H1 (cell line): ENCODE measurements around the gene COL4A1. TPM values are rescaled to one million over a fixed set of nuclear protein-coding genes. Genes with fewer than 3 reads are reported as not detected.

Experiments used
- CTCF ChIA-PET: fragments of 300-600 bp; sonication (Branson Sonifier 250); formaldehyde crosslinking; loops from one replicate; lab custom pipeline; 2021; ENCODE audit not compliant: partially characterized antibody; lab: Charles Lee
- POLR2A ChIA-PET: fragments of 300-600 bp; sonication (Branson Sonifier 250); formaldehyde crosslinking; loops from one replicate; lab custom pipeline; 2021; ENCODE audit warnings: inconsistent platforms; ENCODE audit not compliant: partially characterized antibody; lab: Charles Lee
- DNase-seq, 2 experiments: peaks; one replicate each; pipeline versions ENCODE4 v3.0.0 to v3.0.0-alpha.2; 2010 to 2022; ENCODE audit warnings: low spot score in 2 of 2, low read depth in 1 of 2, mixed read lengths in 1 of 2
- FAIRE-seq: peaks from 2 replicates; lab custom pipeline; 2011; peaks lifted over from hg19 to GRCh38; lab: Jason Lieb, UNC
- H2AFZ ChIP-seq: 2 replicates; pipeline ENCODE4 v1.8.1; 2012; ENCODE audit warnings: low read length, inconsistent platforms
- H2AK5ac ChIP-seq: 2 replicates; pipeline ENCODE4 v1.6.1; 2013; ENCODE audit warnings: low read depth, low read length
- H2BK120ac ChIP-seq: replicated peaks from 2 replicates; pipeline ENCODE3; 2013; ENCODE audit warnings: low read depth, low read length, inconsistent platforms
- H2BK12ac ChIP-seq: 2 replicates; pipeline ENCODE4 v1.6.1; 2013; ENCODE audit warnings: low read depth, low read length
- H2BK15ac ChIP-seq: 2 replicates; pipeline ENCODE4 v1.6.1; 2013; ENCODE audit warnings: low read length
- H2BK20ac ChIP-seq: 2 replicates; pipeline ENCODE4 v1.6.1; 2013; ENCODE audit warnings: low read length
- H2BK5ac ChIP-seq: 2 replicates; pipeline ENCODE4 v1.6.1; 2013; ENCODE audit warnings: low read depth, low read length
- H3K14ac ChIP-seq: 2 replicates; pipeline ENCODE4 v1.6.1; 2013; ENCODE audit warnings: inconsistent platforms; ENCODE audit not compliant: insufficient read length
- H3K18ac ChIP-seq: 2 replicates; pipeline ENCODE4 v1.6.1; 2013; ENCODE audit warnings: low read length; ENCODE audit errors: extremely low read depth
- H3K23ac ChIP-seq: 2 replicates; pipeline ENCODE4 v1.6.1; 2013; ENCODE audit warnings: inconsistent platforms; ENCODE audit not compliant: insufficient read length
- H3K23me2 ChIP-seq: 2 replicates; pipeline ENCODE4 v1.6.1; 2013; ENCODE audit warnings: low read depth, low read length
- H3K27ac ChIP-seq: 2 replicates; pipeline ENCODE4 v1.6.1; 2011; ENCODE audit warnings: low read depth, low read length, inconsistent platforms
- H3K27me3 ChIP-seq, 4 experiments: replicated peaks in 1 of 4; 1 replicate in 1 of 4; 2 replicates in 3 of 4; pipeline versions ENCODE4 v1.6.1 to v1.8.1; 2011 to 2013; ENCODE audit warnings: low read length in 3 of 4, mild to moderate bottlenecking in 3 of 4, inconsistent platforms in 2 of 4, mixed read lengths in 2 of 4, moderate library complexity in 1 of 4; ENCODE audit not compliant: control insufficient read depth in 3 of 4, insufficient read depth in 3 of 4; ENCODE audit errors: extremely low read depth in 1 of 4
- H3K36me3 ChIP-seq, 4 experiments: 2 replicates each; pipeline versions ENCODE4 v1.6.1 to v1.8.1; 2011 to 2013; ENCODE audit warnings: mild to moderate bottlenecking in 4 of 4, low read length in 3 of 4, moderate library complexity in 2 of 4, control low read depth in 1 of 4, inconsistent platforms in 1 of 4; ENCODE audit not compliant: insufficient read depth in 4 of 4, control insufficient read depth in 2 of 4
- H3K4ac ChIP-seq: replicated peaks from 2 replicates; pipeline ENCODE3; 2013; ENCODE audit warnings: low read length, low read depth, mixed read lengths, inconsistent platforms; ENCODE audit not compliant: insufficient read length
- H3K4me1 ChIP-seq, 4 experiments: replicated peaks in 1 of 4; 1 replicate in 1 of 4; 2 replicates in 3 of 4; pipeline versions ENCODE4 v1.6.1 to v1.8.1; 2011 to 2013; ENCODE audit warnings: low read length in 3 of 4, inconsistent platforms in 2 of 4, mixed read lengths in 1 of 4; ENCODE audit not compliant: insufficient read depth in 4 of 4, control insufficient read depth in 3 of 4
- H3K4me2 ChIP-seq, 2 experiments: 2 replicates each; pipeline versions ENCODE4 v1.6.1 to v1.8.1; 2011 to 2013; ENCODE audit warnings: low read depth in 2 of 2, low read length in 2 of 2, control low read depth in 1 of 2, inconsistent platforms in 1 of 2, mild to moderate bottlenecking in 1 of 2; ENCODE audit not compliant: insufficient read depth in 1 of 2
- H3K4me3 ChIP-seq, 4 experiments: fragments of 200-600, 300-600 bp in 1 of 4; sonication (generic), shearing (Covaris generic), sonication (Bioruptor Twin) in 1 of 4; 2 replicates each; pipeline versions ENCODE4 v1.5.1 to v1.8.1; 2011 to 2016; ENCODE audit warnings: low read length in 4 of 4, low read depth in 3 of 4, control low read depth in 2 of 4, inconsistent platforms in 2 of 4, mild to moderate bottlenecking in 2 of 4, mixed read lengths in 1 of 4, moderate library complexity in 1 of 4; ENCODE audit not compliant: insufficient read depth in 2 of 4; ENCODE audit errors: extremely low read depth in 1 of 4
- H3K56ac ChIP-seq: replicated peaks from 2 replicates; pipeline ENCODE3; 2013; ENCODE audit warnings: low read depth, mild to moderate bottlenecking, mixed read lengths, low read length, inconsistent platforms; ENCODE audit not compliant: insufficient read length
- H3K79me1 ChIP-seq: 2 replicates; pipeline ENCODE4 v1.6.1; 2013; ENCODE audit warnings: low read depth, low read length, control low read depth
- H3K79me2 ChIP-seq, 2 experiments: 2 replicates each; pipeline versions ENCODE4 v1.6.1 to v1.8.1; 2012 to 2013; ENCODE audit warnings: low read length in 2 of 2, mild to moderate bottlenecking in 2 of 2, inconsistent platforms in 1 of 2; ENCODE audit not compliant: insufficient read depth in 2 of 2, control insufficient read depth in 1 of 2
- H3K9ac ChIP-seq, 4 experiments: replicated peaks in 1 of 4; 1 replicate in 1 of 4; 2 replicates in 3 of 4; pipeline versions ENCODE4 v1.6.1 to v1.8.1; 2011 to 2013; ENCODE audit warnings: low read depth in 3 of 4, low read length in 3 of 4, control low read depth in 2 of 4, mild to moderate bottlenecking in 2 of 4, moderate library complexity in 2 of 4, inconsistent platforms in 1 of 4; ENCODE audit errors: extremely low read depth in 1 of 4
- H3K9me3 ChIP-seq, 2 experiments: 2 replicates each; pipeline versions ENCODE4 v1.6.1 to v1.8.1; 2012 to 2013; ENCODE audit warnings: mild to moderate bottlenecking in 2 of 2, moderate library complexity in 2 of 2, control low read depth in 1 of 2, inconsistent platforms in 1 of 2, low read depth in 1 of 2, low read length in 1 of 2, mixed read lengths in 1 of 2; ENCODE audit not compliant: insufficient read depth in 2 of 2
- H4K20me1 ChIP-seq, 2 experiments: replicated peaks in 1 of 2; 2 replicates each; pipeline versions ENCODE3 to v1.8.1; 2011 to 2013; ENCODE audit warnings: inconsistent platforms in 2 of 2, low read length in 2 of 2, mild to moderate bottlenecking in 1 of 2; ENCODE audit not compliant: insufficient read depth in 2 of 2, control insufficient read depth in 1 of 2
- H4K5ac ChIP-seq: 2 replicates; pipeline ENCODE4 v1.6.1; 2013; ENCODE audit warnings: low read length, low read depth, mixed read lengths, inconsistent platforms; ENCODE audit not compliant: insufficient read length
- H4K8ac ChIP-seq: 2 replicates; pipeline ENCODE4 v1.8.0; 2013; ENCODE audit warnings: mild to moderate bottlenecking, moderate library complexity, low read length, inconsistent platforms; ENCODE audit not compliant: insufficient read depth; ENCODE audit errors: extremely low read depth
- H4K91ac ChIP-seq: replicated peaks from 2 replicates; pipeline ENCODE3; 2013; ENCODE audit warnings: low read length, mixed read lengths, inconsistent platforms; ENCODE audit not compliant: insufficient read length
- ATF2 ChIP-seq: IDR thresholded peaks from 2 replicates; pipeline ENCODE4 v1.6.1; 2012; ENCODE audit warnings: low read length, inconsistent platforms
- BCL11A ChIP-seq, 2 experiments: IDR thresholded peaks; one replicate each; pipeline ENCODE4 v1.6.1; 2011; ENCODE audit warnings: low read depth in 2 of 2, low read length in 2 of 2, mild to moderate bottlenecking in 2 of 2
- CBX5 ChIP-seq: fragments of 300-800, 300-1000 bp; sonication (generic); IDR thresholded peaks from 2 replicates; pipeline ENCODE4 v1.7.1; 2016; ENCODE audit warnings: antibody characterized with exemption, low read length, low read depth
- CBX8 ChIP-seq: fragments of 300-800, 300-1000 bp; sonication (generic); IDR thresholded peaks from 2 replicates; pipeline ENCODE4 v1.7.1; 2016; ENCODE audit warnings: low read depth, low read length, borderline replicate concordance
- CEBPB ChIP-seq: IDR thresholded peaks from 2 replicates; pipeline ENCODE4 v1.6.1; 2012; ENCODE audit warnings: low read depth, low read length
- CHD1 ChIP-seq: IDR thresholded peaks from 2 replicates; pipeline ENCODE4 v1.6.1; 2012; ENCODE audit warnings: low read depth, low read length, improper control_type of control experiment
- CTBP2 ChIP-seq: IDR thresholded peaks from 2 replicates; pipeline ENCODE4 v1.7.0; 2011; ENCODE audit warnings: borderline replicate concordance, mild to moderate bottlenecking, moderate library complexity, mixed read lengths, low read length; ENCODE audit not compliant: insufficient read depth, insufficient read length
- HDAC6 ChIP-seq: IDR thresholded peaks from one replicate; pipeline ENCODE4 v1.7.1; 2012; ENCODE audit warnings: low read depth, mild to moderate bottlenecking, inconsistent platforms, low read length, moderate library complexity
- KDM5A ChIP-seq: fragments of 200-600 bp; IDR thresholded peaks from 2 replicates; pipeline ENCODE4 v1.7.1; 2012; ENCODE audit warnings: mild to moderate bottlenecking, low read length, inconsistent platforms, mixed read lengths
- RAD21 ChIP-seq, 2 experiments: IDR thresholded peaks in 1 of 2; conservative IDR thresholded peaks in 1 of 2; 2 replicates each; pipeline ENCODE4 v1.6.1; 2011; ENCODE audit warnings: low read depth in 2 of 2, low read length in 2 of 2, improper control_type of control experiment in 1 of 2, inconsistent platforms in 1 of 2, mild to moderate bottlenecking in 1 of 2, moderate library complexity in 1 of 2
- SP1 ChIP-seq: IDR thresholded peaks from 2 replicates; pipeline ENCODE4 v1.6.1; 2011; ENCODE audit warnings: low read depth, low read length
- SUZ12 ChIP-seq: fragments of 200-600 bp; sonication (generic); IDR thresholded peaks from 2 replicates; pipeline ENCODE4 v1.6.1; 2012; ENCODE audit warnings: mild to moderate bottlenecking, inconsistent platforms, low read length, moderate library complexity, mixed read lengths
- TCF12 ChIP-seq: IDR thresholded peaks from 2 replicates; pipeline ENCODE4 v1.6.1; 2011; ENCODE audit warnings: low read depth, mild to moderate bottlenecking, low read length
- WGBS, 2 experiments: shearing (Covaris generic) in 1 of 2; methylation state at CpG; one replicate each; pipeline versions ENCODE4 v1.1.6 to v1.1.7; 2013 to 2015; ENCODE audit warnings: low lambda C conversion rate in 2 of 2, mixed read lengths in 2 of 2, inconsistent platforms in 1 of 2, low coverage in 1 of 2, missing lambda C conversion rate in 1 of 2; ENCODE audit not compliant: insufficient replicate concordance in 2 of 2, insufficient coverage in 1 of 2, insufficient read length in 1 of 2; ENCODE audit errors: extremely low coverage in 1 of 2, missing lambda C conversion rate in 1 of 2; 5-methylcytosine and 5-hydroxymethylcytosine counted together
- polyA plus RNA-seq, 7 experiments: library from polyadenylated mRNA; depleted of rRNA in 3 of 7; stranded (reverse) in 5 of 7; unstranded in 2 of 7; fragments of >200 nt in 5 of 7; fragments of 200-250 nt in 2 of 7; gene quantifications; 1 replicate in 5 of 7; 2 replicates in 1 of 7; 4 replicates in 1 of 7; pipeline versions ENCODE4 v1.2.1 to v1.2.3, GENCODE V29; 2011 to 2013; ENCODE audit warnings: missing spikeins in 2 of 7, mixed read lengths in 2 of 7
- total RNA-seq: library from RNA; stranded (reverse); fragmentation: NEBNext Ultra II Directional; extraction: Animal tissue kit (Norgen Biotek cat#: 25700); gene quantifications from 2 replicates; pipeline ENCODE4 v1.2.1, GENCODE V29; 2021

Gene COL4A1
- total and polyA plus RNA-seq, 2 of the 8 experiments (the other 6 are each of a cell fraction or from before 2014, with no cell fraction given) = 30.7 to 82.0 TPM

- Histone ChIP-seq H3K23me2 (peaks cover 3% of the 10 kb centered on the region; the same call in 1 of the 2 replicates), H3K23ac (no peak overlapping the region), H2AK5ac (no peak overlapping the region), H4K8ac (no peak overlapping the region), H3K56ac (no peak overlapping the region), H3K79me1 (peaks cover 6% of the 10 kb centered on the region), H3K36me3 (no peaks in the 10 kb centered on the region), H3K79me2 (no peaks in the 10 kb centered on the region), H3K4me3 (no peak overlapping the region), H3K27me3 (no peaks in the 10 kb centered on the region), H2BK20ac (no peak overlapping the region), H2BK5ac (no peak overlapping the region), H3K9me3 (no peaks in the 10 kb centered on the region), H3K4me1 (peaks cover 0 to 4% (median 0%) of the 10 kb centered on the region in 4 experiments; a peak in 3 of 7 replicates), H2AFZ (no peak overlapping the region), H4K5ac (no peak overlapping the region), H2BK120ac (no peak overlapping the region), H2BK15ac (no peak overlapping the region), H3K4me2 (no peak overlapping the region), H3K18ac (no peak overlapping the region), H3K4ac (no peak overlapping the region), H3K27ac (no peak overlapping the region), H3K9ac (no peak overlapping the region), H4K20me1 (peaks cover 2 to 4% of the 10 kb centered on the region in 2 experiments), H2BK12ac (no peak overlapping the region), H4K91ac (no peak overlapping the region), H3K14ac (no peak overlapping the region)
- FAIRE-seq = no peak
- 85% methylated on average over 11 of the region's 11 CpGs; no CpG with 5 or more reads in 1 of the 2 experiments for whole genome bisulfite sequencing, 2 experiments
- POLR2A ChIA-PET = no interaction called here
- peak in 1 of 2 experiments; percentile 32 for DNase-seq
- CTCF ChIA-PET = interaction anchor here (0.9 to 3.6 kb wide), 4 partner anchors 11 to 223 kb away, joined by 3 to 29 read pairs (median 4); no protein-coding TSS in a partner anchor
- no peak for TF ChIP-seq KDM5A
- TF ChIP-seq CTBP2 = no peak
- no peak for TF ChIP-seq ATF2
- TF ChIP-seq RAD21 (IDR thresholded peaks at IDR 0.05 in 1 of 2, conservative IDR thresholded peaks at IDR 0.05 in 1 of 2; ENCODE audit: low read depth in 2 of 2, low read length in 2 of 2) = no peak
- no peak for TF ChIP-seq SP1
- TF ChIP-seq CBX5 = no peak
- TF ChIP-seq TCF12 = no peak
- TF ChIP-seq CHD1 = no peak
- no peak for TF ChIP-seq BCL11A (IDR thresholded peaks at IDR 0.05; ENCODE audit: low read depth in 2 of 2, low read length in 2 of 2)
- no peak for TF ChIP-seq CEBPB
- no peak for TF ChIP-seq HDAC6
- no peak for TF ChIP-seq CBX8
- no peak for TF ChIP-seq SUZ12
These were observed 74.2 kb downstream of the COL4A1 start for GRCh38 chr13:110232756-110233155.
